Measurements from ENCODE around the gene ZSCAN1. TPM values are rescaled to one million over a fixed set of nuclear protein-coding genes. Genes with fewer than 3 reads are reported as not detected.
A peak's percentile ranks its signal among the peaks of the same experiment; 100 is the strongest.

Gene ZSCAN1
- total RNA-seq, 1 experiment from 2014 or later: 1.3 TPM

- 0 out of 2 replicates have a peak, but pooled peaks have one; percentile 69 for TF ChIP-seq ATF1 (CRISPR knock-in tag; IDR thresholded peaks at IDR 0.05)
- 0 out of 2 replicates have a peak, but pooled peaks have one; percentile 47 for TF ChIP-seq ZNF281 (CRISPR knock-in tag; IDR thresholded peaks at IDR 0.05)
- TF ChIP-seq NR2C2 (CRISPR knock-in tag; IDR thresholded peaks at IDR 0.05): 0 out of 2 replicates have a peak, but pooled peaks have one; percentile 39
- 0 out of 2 replicates have a peak, but pooled peaks have one; percentile 39 for TF ChIP-seq TP53 (CRISPR knock-in tag; IDR thresholded peaks at IDR 0.05)
- peak; percentile 51; the same call in 1 of the 2 replicates for TF ChIP-seq MYBL2 (CRISPR knock-in tag; IDR thresholded peaks at IDR 0.05)
- TF ChIP-seq USF2 (CRISPR knock-in tag; IDR thresholded peaks at IDR 0.05): peak; percentile 87
- TF ChIP-seq FOXK1 (CRISPR knock-in tag; IDR thresholded peaks at IDR 0.05): peak; percentile 85
- TF ChIP-seq USF1 (CRISPR knock-in tag; IDR thresholded peaks at IDR 0.05): peak; percentile 90
- peak; percentile 85; the same call in 1 of the 2 replicates for TF ChIP-seq CREB1 (CRISPR knock-in tag; IDR thresholded peaks at IDR 0.05)
- no peak for TF ChIP-seq GTF2I (CRISPR knock-in tag; conservative IDR thresholded peaks at IDR 0.05)
- 0 out of 2 replicates have a peak, but pooled peaks have one; percentile 59 for TF ChIP-seq TEAD4 (CRISPR knock-in tag; IDR thresholded peaks at IDR 0.05)
- TF ChIP-seq SP1 (CRISPR knock-in tag; conservative IDR thresholded peaks at IDR 0.05): peak; percentile 66; the same call in 1 of the 2 replicates
- peak; percentile 38; the same call in 1 of the 2 replicates for TF ChIP-seq JUN (CRISPR knock-in tag; IDR thresholded peaks at IDR 0.05)
- TF ChIP-seq FOXP4 (CRISPR knock-in tag; IDR thresholded peaks at IDR 0.05): peak; percentile 56; the same call in 1 of the 2 replicates
- peak; percentile 20; the same call in 1 of the 2 replicates for TF ChIP-seq HMGXB4 (CRISPR knock-in tag; IDR thresholded peaks at IDR 0.05)
- TF ChIP-seq TEAD1 (CRISPR knock-in tag; IDR thresholded peaks at IDR 0.05): peak; percentile 76; the same call in 1 of the 2 replicates
- no peak for TF ChIP-seq STAT6 (CRISPR knock-in tag; conservative IDR thresholded peaks at IDR 0.05; ENCODE audit: low read depth)
- TF ChIP-seq ELF4 (CRISPR knock-in tag; IDR thresholded peaks at IDR 0.05; ENCODE audit: low read depth): 0 out of 2 replicates have a peak, but pooled peaks have one; percentile 39
- no peak for TF ChIP-seq IRF2 (CRISPR knock-in tag; IDR thresholded peaks at IDR 0.05; ENCODE audit: borderline replicate concordance, low read depth)
- 0 out of 2 replicates have a peak, but pooled peaks have one; percentile 56 for TF ChIP-seq CBFB (CRISPR knock-in tag; IDR thresholded peaks at IDR 0.05; ENCODE audit: low read depth)
Measured at GRCh38 chr19:58009666-58010301, 24.0 kb upstream of the ZSCAN1 start (continued).
